22Rv1 (cell line): ENCODE measurements around the gene TTC7B.

ENCODE experiments used
- ZFX ChIP-seq: fragments of 450-650 bp; IDR thresholded peaks from 2 replicates; pipeline ENCODE4 v1.6.1; 2017; ENCODE audit warnings: antibody characterized with exemption, borderline replicate concordance
- TF ChIP-seq, protein P1 (sequence below): fragments of 450-650 bp; IDR thresholded peaks from 2 replicates; pipeline ENCODE4 v1.5.1; 2017; ENCODE audit warnings: mild to moderate bottlenecking

- TF ChIP-seq, protein P1, sequence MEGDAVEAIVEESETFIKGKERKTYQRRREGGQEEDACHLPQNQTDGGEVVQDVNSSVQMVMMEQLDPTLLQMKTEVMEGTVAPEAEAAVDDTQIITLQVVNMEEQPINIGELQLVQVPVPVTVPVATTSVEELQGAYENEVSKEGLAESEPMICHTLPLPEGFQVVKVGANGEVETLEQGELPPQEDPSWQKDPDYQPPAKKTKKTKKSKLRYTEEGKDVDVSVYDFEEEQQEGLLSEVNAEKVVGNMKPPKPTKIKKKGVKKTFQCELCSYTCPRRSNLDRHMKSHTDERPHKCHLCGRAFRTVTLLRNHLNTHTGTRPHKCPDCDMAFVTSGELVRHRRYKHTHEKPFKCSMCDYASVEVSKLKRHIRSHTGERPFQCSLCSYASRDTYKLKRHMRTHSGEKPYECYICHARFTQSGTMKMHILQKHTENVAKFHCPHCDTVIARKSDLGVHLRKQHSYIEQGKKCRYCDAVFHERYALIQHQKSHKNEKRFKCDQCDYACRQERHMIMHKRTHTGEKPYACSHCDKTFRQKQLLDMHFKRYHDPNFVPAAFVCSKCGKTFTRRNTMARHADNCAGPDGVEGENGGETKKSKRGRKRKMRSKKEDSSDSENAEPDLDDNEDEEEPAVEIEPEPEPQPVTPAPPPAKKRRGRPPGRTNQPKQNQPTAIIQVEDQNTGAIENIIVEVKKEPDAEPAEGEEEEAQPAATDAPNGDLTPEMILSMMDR: no peak
- TF ChIP-seq ZFX: no peak
Measured at GRCh38 chr14:90782892-90783291, 33.3 kb downstream of the TTC7B start.
